COLO829 (cell line): ENCODE data around the gene NR6A1.

Experiments used
- DNase-seq: peaks from one replicate; pipeline ENCODE4 v3.0.0; 2012; ENCODE audit warnings: low spot score

The NR6A1 gene

GRCh38 chr9:124488641-124489210, 282.4 kb downstream of the NR6A1 start:
- no peak for DNase-seq

DNA sequence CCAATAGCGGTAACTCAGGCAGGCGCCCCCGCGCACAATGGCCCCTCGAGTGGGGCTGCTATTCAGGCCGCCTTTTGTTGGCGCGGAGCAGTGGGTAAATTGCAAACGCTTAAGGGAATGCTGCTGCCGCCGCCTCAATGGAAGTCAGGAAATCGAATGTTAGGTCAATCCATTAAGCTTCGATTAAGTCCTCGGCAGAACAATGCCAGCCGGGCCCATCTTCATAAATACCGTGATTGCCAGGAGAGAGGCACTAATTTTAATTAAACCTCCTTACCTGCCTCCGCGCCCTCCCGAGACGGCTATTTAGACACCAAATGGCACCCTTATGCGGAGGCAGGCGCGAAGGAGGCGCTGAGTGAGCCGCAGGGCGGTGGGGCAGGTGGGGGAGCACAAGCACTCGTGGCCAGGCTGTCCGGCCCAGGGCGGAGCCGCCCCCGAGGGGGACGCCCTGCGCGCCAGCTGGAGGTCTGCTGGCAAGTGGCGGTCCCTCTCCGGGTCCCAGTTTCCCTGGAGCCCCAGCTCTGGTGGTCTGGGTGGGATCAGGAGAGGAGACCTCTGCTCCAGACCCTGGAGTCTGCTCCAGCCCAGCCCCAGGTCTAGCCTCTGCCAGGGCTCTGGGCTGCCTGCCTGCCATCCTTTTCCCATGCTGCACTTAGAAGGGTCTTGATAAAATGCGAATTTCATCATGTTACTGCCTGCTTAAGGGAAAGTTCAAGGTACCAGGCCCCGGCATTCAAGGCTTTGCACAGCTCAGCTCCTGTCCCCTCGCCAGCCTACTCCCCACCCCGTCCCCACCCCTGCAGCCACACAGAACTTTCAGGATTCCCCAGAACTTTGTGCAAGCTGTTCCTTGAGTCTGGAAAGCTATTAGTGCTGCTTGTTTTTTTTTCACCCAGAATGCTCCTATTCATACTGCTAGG, 283.6 kb downstream of the NR6A1 start:
- DNase-seq, result no peak

DNA sequence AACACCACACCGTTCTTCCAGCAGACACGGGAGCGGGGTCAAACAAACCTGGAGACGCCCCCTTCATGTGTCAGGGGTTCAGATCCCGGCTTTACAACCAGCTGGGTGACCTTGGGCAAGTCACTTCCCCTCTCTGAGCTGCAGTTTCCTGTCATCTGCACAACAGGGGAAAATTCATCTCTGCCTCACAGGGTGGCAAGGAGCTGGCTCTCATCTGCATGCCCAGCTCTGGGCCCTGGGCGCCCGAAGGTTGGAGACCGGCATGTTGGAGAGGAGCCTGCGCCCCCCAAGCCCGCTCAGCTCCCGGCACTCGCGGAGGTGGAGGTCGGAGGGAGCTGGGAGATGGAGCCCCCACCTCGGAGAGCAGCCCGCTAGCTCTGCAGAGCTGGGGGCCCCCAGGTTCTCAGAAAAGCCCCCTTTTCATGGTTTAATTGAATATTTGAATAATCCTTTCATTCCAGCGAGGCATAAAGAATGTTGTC, 284.3 kb downstream of the NR6A1 start:
- no peak for DNase-seq

DNA sequence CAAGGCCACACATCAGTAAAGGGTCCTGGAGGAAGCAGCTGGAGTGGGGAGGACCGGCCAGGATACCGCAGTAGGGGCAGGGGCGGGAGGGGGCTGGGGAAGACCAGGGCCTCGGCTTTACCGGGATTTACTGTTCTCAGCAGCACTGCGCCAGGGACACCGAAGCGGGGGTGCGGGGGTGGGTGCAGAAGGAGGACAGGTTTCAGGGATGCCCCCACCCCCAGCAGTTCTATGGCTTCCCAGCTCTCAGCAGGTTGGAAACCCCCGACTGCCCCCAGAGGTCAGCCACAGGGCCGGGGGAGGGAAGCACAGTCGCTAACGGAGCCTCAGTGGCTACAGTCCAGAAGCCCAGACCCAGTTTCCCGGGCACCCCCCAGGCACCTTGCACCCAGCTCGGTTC, 285.2 kb downstream of the NR6A1 start:
- no peak for DNase-seq

GRCh38 chr9:124485201-124485600, 285.9 kb downstream of the NR6A1 start:
- DNase-seq, result no peak

DNA sequence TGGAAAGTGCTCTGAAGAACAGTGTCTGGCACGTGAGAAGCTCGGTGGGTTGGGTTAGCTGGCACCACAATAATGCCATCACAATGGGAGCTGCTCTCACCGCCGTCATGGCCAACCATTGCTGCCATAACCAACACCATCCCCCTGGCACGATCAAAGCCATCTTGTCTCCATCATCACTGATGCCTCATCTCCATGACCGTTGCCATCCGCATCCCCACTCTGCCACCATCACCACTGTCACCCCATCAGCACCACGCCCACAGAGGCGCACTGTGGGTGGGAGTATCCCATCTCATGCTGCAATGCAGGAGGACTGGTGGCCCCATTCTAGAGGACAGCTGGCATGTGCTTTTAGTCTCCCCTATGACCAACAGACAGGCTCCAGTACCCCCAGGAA, 287.6 kb downstream of the NR6A1 start:
- DNase-seq, result no peak

DNA sequence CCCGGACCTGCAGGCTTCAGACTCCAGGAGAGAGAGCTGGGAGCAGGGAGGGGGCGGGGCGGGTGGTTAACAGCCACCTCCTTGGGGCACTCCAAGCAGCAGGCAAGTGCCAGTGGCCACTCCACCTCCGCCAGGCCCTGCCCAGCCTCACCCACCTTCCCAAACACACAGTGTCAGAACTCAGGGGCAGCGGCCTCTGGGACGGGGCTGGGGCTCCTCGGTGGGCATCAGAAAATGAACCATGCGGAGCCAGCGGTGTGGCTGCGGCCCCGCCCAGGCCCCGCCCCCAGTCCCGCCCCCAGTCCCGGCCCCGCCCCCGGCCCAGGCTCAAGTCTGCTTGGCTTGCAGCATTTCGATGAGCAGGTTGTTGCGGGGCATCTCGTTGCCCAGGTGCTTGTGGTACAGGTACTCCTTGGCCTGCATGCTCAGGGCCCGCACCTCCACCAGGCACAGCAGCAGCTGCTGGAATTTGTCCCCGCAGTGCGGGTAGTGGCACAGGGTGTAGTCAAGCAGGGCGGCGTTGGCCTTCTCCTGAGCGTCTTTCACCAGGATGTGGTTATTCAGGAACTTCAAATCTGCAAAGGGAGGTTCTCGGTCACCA, 288.6 kb downstream of the NR6A1 start:
- peak; percentile 48 for DNase-seq

DNA sequence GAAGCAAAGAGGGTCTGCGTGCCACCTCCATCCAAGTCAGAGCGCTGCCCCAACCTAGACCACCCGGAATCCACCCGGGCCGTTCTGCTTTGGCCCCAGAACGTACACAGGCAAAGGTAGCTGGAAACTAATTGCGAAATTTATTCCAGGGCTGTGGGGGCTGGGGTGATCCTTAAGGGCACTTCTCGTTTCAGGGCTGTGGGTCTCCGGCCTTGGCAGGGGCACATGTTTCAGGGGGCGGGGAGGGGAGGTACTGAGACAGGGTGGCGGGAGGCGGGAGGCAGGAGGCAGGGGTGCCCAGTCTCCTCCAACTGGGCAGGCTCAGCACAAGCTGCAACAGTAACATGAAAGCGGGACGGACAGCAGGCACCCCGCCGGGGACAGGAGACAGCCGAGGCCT, 290.0 kb downstream of the NR6A1 start:
- no peak for DNase-seq

DNA sequence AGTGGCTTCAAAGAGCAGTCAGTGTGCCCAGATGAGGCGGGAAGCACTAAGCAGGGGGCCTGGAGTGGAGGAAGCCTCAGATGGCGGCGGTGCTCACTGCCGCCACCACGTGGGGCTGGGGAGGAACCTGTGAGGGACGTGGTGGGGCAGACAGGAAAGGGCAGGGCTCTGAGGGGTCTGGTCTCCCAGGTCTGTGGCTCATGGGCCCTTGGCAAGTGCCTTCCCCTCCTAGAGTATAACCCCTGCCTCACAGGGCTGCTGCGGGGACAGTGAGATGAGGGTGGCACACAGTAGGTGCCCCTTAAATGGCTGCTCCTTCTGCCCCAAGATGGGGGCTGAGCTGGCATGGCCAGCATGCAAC, 290.5 kb downstream of the NR6A1 start:
- peak; percentile 40 for DNase-seq

DNA sequence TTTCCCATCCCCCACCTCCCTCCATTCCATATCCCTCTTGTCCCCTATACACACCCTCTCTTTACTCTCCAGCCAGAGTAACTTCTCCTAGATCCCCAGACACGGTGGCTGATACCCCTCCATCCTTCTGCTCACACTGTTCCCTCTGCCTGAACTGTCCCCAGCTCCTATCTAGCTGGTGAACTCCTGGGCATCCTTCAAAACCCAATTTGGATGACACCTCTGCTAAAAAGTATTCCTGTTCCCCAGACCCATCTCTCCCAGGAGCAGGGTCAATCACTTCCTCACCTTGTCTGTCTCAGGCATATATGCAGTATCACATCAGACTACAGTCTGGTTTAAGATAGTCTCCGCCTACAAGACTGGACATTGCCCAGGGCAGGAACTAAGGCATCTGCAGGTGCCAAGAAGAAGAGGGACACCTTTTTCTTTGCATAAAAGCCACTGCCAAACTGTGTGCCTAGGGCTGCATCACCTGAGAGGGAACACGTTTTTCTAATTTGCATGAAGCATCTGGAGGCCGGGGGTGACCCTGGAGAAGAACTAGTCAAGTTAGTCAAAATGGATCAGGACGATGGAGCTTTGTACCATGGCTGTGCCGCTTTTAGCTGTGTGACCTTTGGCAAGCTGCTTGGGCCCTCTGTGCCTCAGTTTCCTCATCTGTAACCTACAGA, 291.0 kb downstream of the NR6A1 start:
- no peak for DNase-seq

GRCh38 chr9:124479371-124479770, 291.7 kb downstream of the NR6A1 start:
- DNase-seq, result no peak

GRCh38 chr9:124478354-124478753, 292.8 kb downstream of the NR6A1 start:
- DNase-seq, result no peak

- DNase-seq, result no peak
Measured at GRCh38 chr9:124477648-124478285, 293.3 kb downstream of the NR6A1 start.

DNA sequence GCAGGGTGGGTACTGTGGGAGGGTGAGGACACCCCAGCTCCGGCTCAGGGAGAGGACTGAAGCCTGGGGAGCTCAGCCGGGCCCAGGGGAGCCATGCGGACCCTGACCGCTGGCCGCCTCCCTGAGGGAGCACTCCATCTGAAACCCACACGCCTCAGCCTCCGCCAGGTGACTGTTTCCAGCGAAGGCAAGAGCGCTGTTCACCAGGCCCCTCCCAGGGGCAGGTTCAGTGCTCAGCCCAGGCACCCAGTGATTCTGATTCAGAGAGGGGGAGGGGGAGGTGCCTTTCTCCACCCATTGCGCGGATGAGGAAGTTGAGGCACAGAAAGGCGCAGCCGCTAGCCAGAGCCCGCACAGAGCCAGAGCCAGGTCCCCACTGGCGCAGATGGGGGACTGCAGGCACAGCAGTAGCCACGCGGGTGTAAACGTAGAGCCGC, 293.9 kb downstream of the NR6A1 start:
- no peak for DNase-seq

DNA sequence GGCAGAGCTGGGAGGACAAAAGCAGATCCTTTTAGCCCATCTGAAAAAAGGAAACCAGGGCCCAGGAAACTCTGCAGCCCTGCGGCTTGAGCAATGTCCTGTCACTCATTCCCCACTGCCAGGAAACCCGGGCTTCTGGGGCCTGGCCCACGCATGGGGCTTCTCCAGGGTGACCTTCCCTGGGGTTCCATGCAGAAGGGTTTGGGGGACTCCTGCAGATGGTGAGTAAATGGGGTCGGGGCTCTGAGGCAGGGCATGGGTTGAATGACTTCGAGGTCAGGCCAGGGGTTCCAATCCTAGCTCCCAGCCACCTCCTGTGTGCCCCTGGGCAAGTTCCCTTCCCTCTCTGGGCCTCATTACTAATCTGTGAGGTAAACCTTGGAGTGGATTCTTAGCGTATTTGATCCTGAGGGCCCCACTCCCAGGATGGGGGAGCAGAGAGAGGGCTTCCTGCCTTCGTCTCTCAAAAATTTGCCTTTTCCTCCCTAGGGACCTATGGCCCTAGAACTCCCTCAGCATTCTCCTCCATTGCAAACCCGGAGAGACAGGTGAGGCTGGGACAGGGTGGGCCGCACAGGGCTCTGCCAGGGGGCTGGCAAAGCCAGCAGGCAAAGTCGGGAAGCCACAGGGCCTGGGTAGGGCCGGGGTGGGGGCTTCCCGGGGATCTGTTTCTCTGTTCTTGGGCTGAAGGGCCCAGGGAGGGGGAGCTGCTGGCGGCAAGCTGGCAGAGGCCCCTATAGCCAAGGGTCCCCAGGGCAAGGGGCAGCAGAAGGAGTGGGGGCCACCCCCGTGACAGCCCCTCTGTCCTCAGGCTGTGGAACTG, 295.0 kb downstream of the NR6A1 start:
- DNase-seq, result no peak

- DNase-seq, result no peak
Measured at GRCh38 chr9:124475158-124475867, 295.8 kb downstream of the NR6A1 start.

DNA sequence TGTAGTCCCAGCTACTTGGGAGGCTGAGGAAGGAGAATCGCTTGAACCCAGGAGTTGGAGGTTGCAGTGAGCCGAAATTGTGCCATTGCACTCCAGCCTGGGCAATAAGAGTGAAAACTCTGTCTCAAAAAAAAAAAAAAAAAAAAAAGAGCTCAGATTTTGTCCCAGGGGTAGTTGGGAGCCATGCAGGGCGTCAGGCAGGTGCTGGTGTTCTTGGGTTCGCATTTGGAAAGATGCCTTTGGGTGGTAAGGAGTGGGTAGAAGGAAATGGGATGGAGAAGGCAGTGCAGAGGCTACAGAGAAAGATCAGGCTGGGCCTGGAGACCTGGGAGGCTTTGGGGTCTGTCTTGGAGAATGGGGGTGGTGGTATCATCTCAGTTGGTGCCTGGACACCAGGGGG, 297.0 kb downstream of the NR6A1 start:
- DNase-seq, result no peak

DNA sequence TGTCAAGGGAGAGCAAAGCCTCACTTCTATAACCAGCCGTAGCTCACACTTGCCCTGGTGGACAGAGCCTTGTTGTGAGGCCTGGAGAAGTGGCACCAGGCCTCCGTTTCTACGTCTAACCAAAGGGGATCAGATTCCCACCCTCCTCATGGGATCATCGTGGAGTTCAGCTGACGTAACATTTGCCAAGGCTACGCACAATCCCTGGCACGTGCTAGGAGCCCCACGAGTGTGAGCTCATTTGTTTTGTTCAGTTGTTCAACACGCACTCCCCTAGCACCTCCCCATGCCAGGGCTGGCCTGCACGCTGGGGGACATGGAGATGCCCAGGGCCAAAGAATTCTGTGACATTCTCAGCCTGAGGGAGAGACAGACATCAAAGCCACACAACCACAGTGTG, 297.8 kb downstream of the NR6A1 start:
- DNase-seq, result no peak

- no peak for DNase-seq
Measured at GRCh38 chr9:124472770-124473169, 298.3 kb downstream of the NR6A1 start.

DNA sequence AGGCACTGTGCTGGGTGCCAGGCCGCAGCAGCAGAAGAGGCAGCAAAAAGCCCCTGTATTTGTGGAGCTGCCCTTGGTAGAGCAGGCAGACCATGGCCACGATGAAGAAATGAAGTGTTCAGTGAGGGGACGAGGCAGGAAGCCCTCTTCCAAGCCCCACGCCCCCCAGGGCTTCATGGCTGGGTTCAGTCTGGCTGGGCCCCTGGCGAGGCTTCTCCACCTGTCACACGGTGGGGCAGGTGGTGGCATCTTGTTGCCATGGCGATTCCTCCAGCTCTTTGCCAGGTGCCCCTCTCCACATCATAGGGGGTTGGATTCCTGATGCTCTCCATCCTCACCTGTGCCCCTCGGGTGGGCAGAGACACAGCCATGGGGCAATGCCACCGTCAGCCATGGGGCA, 299.4 kb downstream of the NR6A1 start:
- no peak for DNase-seq

GRCh38 chr9:124470726-124471125, 300.4 kb downstream of the NR6A1 start:
- no peak for DNase-seq
